KOPT-K1 (cell line): ENCODE measurements around the gene CCT7.

ENCODE experiments used
- H3K27ac ChIP-seq: fragments of 200-600 bp; sonication (generic); 2 replicates; pipeline ENCODE4 v1.5.1; 2016; ENCODE audit warnings: antibody characterized with exemption, mild to moderate bottlenecking, low read depth, low read length; ENCODE audit not compliant: poor library complexity, severe bottlenecking
- H3K36me3 ChIP-seq: fragments of 200-600 bp; sonication (generic); 2 replicates; pipeline ENCODE4 v1.5.1; 2017; ENCODE audit warnings: antibody characterized with exemption, mild to moderate bottlenecking, low read length, moderate library complexity; ENCODE audit not compliant: insufficient read depth
- H3K9me3 ChIP-seq: fragments of 200-600 bp; sonication (generic); 2 replicates; pipeline ENCODE4 v1.5.1; 2017; ENCODE audit warnings: antibody characterized with exemption, low read length, mild to moderate bottlenecking; ENCODE audit not compliant: insufficient read depth, poor library complexity, severe bottlenecking

The CCT7 gene

GRCh38 chr2:73215254-73215653 lies 18.9 kb upstream of the CCT7 start:
- peaks cover 15% of the 10 kb centered on the region; the same call in 1 of the 2 replicates for H3K36me3 ChIP-seq
- H3K9me3 ChIP-seq, result no peaks in the 10 kb centered on the region
- H3K27ac ChIP-seq, result peak overlapping the region; percentile 72

GRCh38 chr2:73217160-73217559 lies 16.9 kb upstream of the CCT7 start:
- H3K27ac ChIP-seq, result no peak overlapping the region
- H3K36me3 ChIP-seq, result peaks cover 33% of the 10 kb centered on the region
- H3K9me3 ChIP-seq, result no peaks in the 10 kb centered on the region

GRCh38 chr2:73217826-73218225 lies 16.3 kb upstream of the CCT7 start:
- Histone ChIP-seq H3K9me3 (no peaks in the 10 kb centered on the region), H3K36me3 (peaks cover 39% of the 10 kb centered on the region), H3K27ac (no peak overlapping the region)

- no peaks in the 10 kb centered on the region for H3K9me3 ChIP-seq
- H3K27ac ChIP-seq, result no peak overlapping the region
- peaks cover 44% of the 10 kb centered on the region for H3K36me3 ChIP-seq
Observed at GRCh38 chr2:73218298-73218697, 15.8 kb upstream of the CCT7 start.

GRCh38 chr2:73223821-73224220 lies 10.3 kb upstream of the CCT7 start:
- peaks cover 98% of the 10 kb centered on the region for H3K36me3 ChIP-seq

GRCh38 chr2:73225513-73226360 lies 8.4 kb upstream of the CCT7 start:
- H3K9me3 ChIP-seq, result no peaks in the 10 kb centered on the region
- H3K36me3 ChIP-seq, result peaks cover 93% of the 10 kb centered on the region
- no peak overlapping the region for H3K27ac ChIP-seq

More at GRCh38 chr2:73223821-73224220, 10.3 kb upstream of the CCT7 start:
- no peak overlapping the region for H3K27ac ChIP-seq
- no peaks in the 10 kb centered on the region for H3K9me3 ChIP-seq

- Histone ChIP-seq H3K36me3 (peaks cover 79% of the 10 kb centered on the region), H3K27ac (no peak overlapping the region), H3K9me3 (no peaks in the 10 kb centered on the region)
Observed at GRCh38 chr2:73227086-73227485, 7.0 kb upstream of the CCT7 start.

GRCh38 chr2:73228631-73229030 lies 5.5 kb upstream of the CCT7 start:
- peaks cover 64% of the 10 kb centered on the region for H3K36me3 ChIP-seq
- no peaks in the 10 kb centered on the region for H3K9me3 ChIP-seq
- no peak overlapping the region for H3K27ac ChIP-seq

- H3K27ac ChIP-seq, result peak overlapping the region; percentile 83
- peaks cover 47% of the 10 kb centered on the region for H3K36me3 ChIP-seq
- no peaks in the 10 kb centered on the region for H3K9me3 ChIP-seq
Observed at GRCh38 chr2:73232403-73233153, 1.5 kb upstream of the CCT7 start.

- peak within 1 kb of the TSS; percentile 83 for H3K27ac ChIP-seq
- H3K9me3 ChIP-seq, result no peaks in the 10 kb centered on the region
- peaks cover 47% of the 10 kb centered on the region for H3K36me3 ChIP-seq
Observed at GRCh38 chr2:73233154-73233931, 765 bp upstream of the CCT7 start, which contains the start of gene PRADC1. TSS of gene PRADC1 (minus strand) at chr2:73233239. CDS start at chr2:73233160, 79 bp downstream.

GRCh38 chr2:73235315-73236028 lies 1.4 kb downstream of the CCT7 start:
- Histone ChIP-seq H3K36me3 (peaks cover 52% of the 10 kb centered on the region), H3K27ac (peak overlapping the region; percentile 83), H3K9me3 (no peaks in the 10 kb centered on the region)

GRCh38 chr2:73237168-73237567 lies 3.1 kb downstream of the CCT7 start:
- Histone ChIP-seq H3K9me3 (no peaks in the 10 kb centered on the region), H3K27ac (no peak overlapping the region), H3K36me3 (peaks cover 69% of the 10 kb centered on the region)

GRCh38 chr2:73238149-73238548 lies 4.0 kb downstream of the CCT7 start:
- Histone ChIP-seq H3K36me3 (peaks cover 79% of the 10 kb centered on the region), H3K27ac (no peak overlapping the region), H3K9me3 (no peaks in the 10 kb centered on the region)

GRCh38 chr2:73238976-73239375 lies 4.9 kb downstream of the CCT7 start:
- Histone ChIP-seq H3K36me3 (peaks cover 87% of the 10 kb centered on the region), H3K9me3 (no peaks in the 10 kb centered on the region), H3K27ac (no peak overlapping the region)
